Caco-2 (cell line): ENCODE data around the gene ANKLE1. TPM values are rescaled to one million over a fixed set of nuclear protein-coding genes. Genes with fewer than 3 reads are reported as not detected.

Experiments
- BruUV-seq: library from RNA; stranded (reverse); fragments of 400-500 nt; replicated peaks from 2 replicates; lab custom pipeline; 2021; lab: Mats Ljungman, UMichigan
- CTCF ChIA-PET: fragments of 300-600 bp; sonication (Branson Sonifier 250); formaldehyde crosslinking; loops from one replicate; lab custom pipeline; 2022; ENCODE audit warnings: antibody characterized with exemption; lab: Charles Lee
- POLR2A ChIA-PET: fragments of 300-600 bp; sonication (Branson Sonifier 250); formaldehyde crosslinking; loops from one replicate; lab custom pipeline; 2022; ENCODE audit warnings: antibody characterized with exemption; lab: Charles Lee
- DNase-seq, 2 experiments: peaks; one replicate each; pipeline versions ENCODE4 v3.0.0 to v3.0.0-alpha.2; 2020 to 2022
- H3K27me3 ChIP-seq: replicated peaks from 2 replicates; pipeline ENCODE4 v1.6.0; 2011; ENCODE audit warnings: low read length; ENCODE audit not compliant: control insufficient read depth, insufficient read depth
- H3K36me3 ChIP-seq: 2 replicates; pipeline ENCODE4 v1.5.1; 2011; ENCODE audit warnings: low read length; ENCODE audit not compliant: control insufficient read depth, insufficient read depth
- H3K4me1 ChIP-seq: fragments of 250-450 bp; sonication (Bioruptor Pico); 2 replicates; pipeline ENCODE4 v1.5.1; 2020; ENCODE audit warnings: mild to moderate bottlenecking
- H3K4me3 ChIP-seq: 2 replicates; pipeline ENCODE4 v1.5.1; 2011; ENCODE audit warnings: low read depth, mild to moderate bottlenecking, control low read depth, low read length
- H3K9me3 ChIP-seq: fragments of 250-450 bp; sonication (Bioruptor Pico); 2 replicates; pipeline ENCODE4 v1.5.1; 2020; ENCODE audit warnings: mild to moderate bottlenecking, moderate library complexity
- H3K27ac Mint-ChIP-seq: one replicate; pipeline ENCODE4 v1.8.0; 2022; ENCODE audit warnings: mixed read lengths; ENCODE audit not compliant: unreplicated experiment
- H3K27me3 Mint-ChIP-seq: one replicate; pipeline ENCODE4 v1.8.0; 2022; ENCODE audit warnings: mixed read lengths; ENCODE audit not compliant: insufficient read depth, unreplicated experiment
- H3K36me3 Mint-ChIP-seq: one replicate; pipeline ENCODE4 v1.8.0; 2022; ENCODE audit warnings: mild to moderate bottlenecking, mixed read lengths; ENCODE audit not compliant: insufficient read depth, unreplicated experiment
- H3K4me1 Mint-ChIP-seq: one replicate; pipeline ENCODE4 v1.8.0; 2022; ENCODE audit warnings: low read depth, mixed read lengths; ENCODE audit not compliant: unreplicated experiment
- H3K4me3 Mint-ChIP-seq: one replicate; pipeline ENCODE4 v1.8.0; 2022; ENCODE audit warnings: mild to moderate bottlenecking, moderate library complexity, mixed read lengths; ENCODE audit not compliant: unreplicated experiment
- H3K9me3 Mint-ChIP-seq: one replicate; pipeline ENCODE4 v1.8.0; 2022; ENCODE audit warnings: mixed read lengths; ENCODE audit not compliant: unreplicated experiment
- intact Hi-C: fragments of 100-400 bp; cut with micrococcal nuclease; formaldehyde crosslinking; loops from one replicate; pipeline ENCODE4 v1.10.0; 2022; ENCODE audit not compliant: unreplicated experiment
- total RNA-seq: library from RNA; stranded (reverse); gene quantifications from 2 replicates; pipeline ENCODE4 v1.2.3, GENCODE V29; 2022
- TF ChIP-seq, protein P1 (sequence below), 2 experiments: fragments of 200-600 bp in 1 of 2; IDR thresholded peaks; 1 replicate in 1 of 2; 2 replicates in 1 of 2; pipeline versions ENCODE4 v1.5.1 to v1.8.0; 2011 to 2022; ENCODE audit warnings: antibody characterized with exemption in 1 of 2, control low read depth in 1 of 2, inconsistent platforms in 1 of 2, low read depth in 1 of 2, low read length in 1 of 2, mild to moderate bottlenecking in 1 of 2, moderate library complexity in 1 of 2; ENCODE audit not compliant: insufficient read depth in 1 of 2, severe bottlenecking in 1 of 2, unreplicated experiment in 1 of 2

ANKLE1 gene
- total RNA-seq, 1 experiment from 2014 or later, result 14.3 TPM

DNA sequence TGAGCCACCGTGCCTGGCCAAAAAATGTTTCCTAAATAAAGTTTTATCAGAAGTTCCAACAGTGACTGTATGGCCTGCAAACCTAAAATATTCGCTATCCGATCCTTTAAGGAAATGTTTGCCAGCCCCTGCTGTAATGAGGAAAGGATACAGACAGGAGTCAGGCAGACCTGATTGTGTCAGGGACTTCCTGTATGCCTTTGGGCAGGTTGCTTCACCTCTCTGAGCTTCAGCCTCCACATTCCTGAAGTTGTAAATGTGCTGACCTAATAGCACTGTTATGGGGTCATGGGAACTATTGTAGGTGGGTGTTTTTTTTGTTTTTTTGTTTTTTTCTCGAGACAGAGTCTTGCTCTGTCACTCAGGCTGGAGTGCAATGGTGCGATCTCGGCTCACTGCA, 15.3 kb downstream of the ANKLE1 start:
- H3K9me3 Mint-ChIP-seq, result no peaks in the 10 kb centered on the region
- Histone ChIP-seq H3K4me1 (peaks cover 2% of the 10 kb centered on the region), H3K27me3 (no peaks in the 10 kb centered on the region), H3K4me3 (no peak overlapping the region), H3K36me3 (peaks cover 3% of the 10 kb centered on the region; the same call in 1 of the 2 replicates), H3K9me3 (peaks cover 5% of the 10 kb centered on the region; the same call in 1 of the 2 replicates)
- CTCF ChIA-PET, result no interaction called here
- peaks cover 28% of the 10 kb centered on the region for H3K36me3 Mint-ChIP-seq
- H3K27me3 Mint-ChIP-seq, result no peaks in the 10 kb centered on the region
- BruUV-seq, result no TSS peak
- intact Hi-C loops, result no loop called here
- H3K4me3 Mint-ChIP-seq, result no peak overlapping the region
- no peaks in the 10 kb centered on the region for H3K4me1 Mint-ChIP-seq
- TF ChIP-seq, protein P1, sequence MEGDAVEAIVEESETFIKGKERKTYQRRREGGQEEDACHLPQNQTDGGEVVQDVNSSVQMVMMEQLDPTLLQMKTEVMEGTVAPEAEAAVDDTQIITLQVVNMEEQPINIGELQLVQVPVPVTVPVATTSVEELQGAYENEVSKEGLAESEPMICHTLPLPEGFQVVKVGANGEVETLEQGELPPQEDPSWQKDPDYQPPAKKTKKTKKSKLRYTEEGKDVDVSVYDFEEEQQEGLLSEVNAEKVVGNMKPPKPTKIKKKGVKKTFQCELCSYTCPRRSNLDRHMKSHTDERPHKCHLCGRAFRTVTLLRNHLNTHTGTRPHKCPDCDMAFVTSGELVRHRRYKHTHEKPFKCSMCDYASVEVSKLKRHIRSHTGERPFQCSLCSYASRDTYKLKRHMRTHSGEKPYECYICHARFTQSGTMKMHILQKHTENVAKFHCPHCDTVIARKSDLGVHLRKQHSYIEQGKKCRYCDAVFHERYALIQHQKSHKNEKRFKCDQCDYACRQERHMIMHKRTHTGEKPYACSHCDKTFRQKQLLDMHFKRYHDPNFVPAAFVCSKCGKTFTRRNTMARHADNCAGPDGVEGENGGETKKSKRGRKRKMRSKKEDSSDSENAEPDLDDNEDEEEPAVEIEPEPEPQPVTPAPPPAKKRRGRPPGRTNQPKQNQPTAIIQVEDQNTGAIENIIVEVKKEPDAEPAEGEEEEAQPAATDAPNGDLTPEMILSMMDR (IDR thresholded peaks at IDR 0.05; ENCODE audit: insufficient read depth in 1 of 2, low read depth in 1 of 2, low read length in 1 of 2, severe bottlenecking in 1 of 2, unreplicated experiment in 1 of 2), result no peak
- POLR2A ChIA-PET, result no interaction called here
- DNase-seq, result no peak
- H3K27ac Mint-ChIP-seq, result no peak overlapping the region

DNA sequence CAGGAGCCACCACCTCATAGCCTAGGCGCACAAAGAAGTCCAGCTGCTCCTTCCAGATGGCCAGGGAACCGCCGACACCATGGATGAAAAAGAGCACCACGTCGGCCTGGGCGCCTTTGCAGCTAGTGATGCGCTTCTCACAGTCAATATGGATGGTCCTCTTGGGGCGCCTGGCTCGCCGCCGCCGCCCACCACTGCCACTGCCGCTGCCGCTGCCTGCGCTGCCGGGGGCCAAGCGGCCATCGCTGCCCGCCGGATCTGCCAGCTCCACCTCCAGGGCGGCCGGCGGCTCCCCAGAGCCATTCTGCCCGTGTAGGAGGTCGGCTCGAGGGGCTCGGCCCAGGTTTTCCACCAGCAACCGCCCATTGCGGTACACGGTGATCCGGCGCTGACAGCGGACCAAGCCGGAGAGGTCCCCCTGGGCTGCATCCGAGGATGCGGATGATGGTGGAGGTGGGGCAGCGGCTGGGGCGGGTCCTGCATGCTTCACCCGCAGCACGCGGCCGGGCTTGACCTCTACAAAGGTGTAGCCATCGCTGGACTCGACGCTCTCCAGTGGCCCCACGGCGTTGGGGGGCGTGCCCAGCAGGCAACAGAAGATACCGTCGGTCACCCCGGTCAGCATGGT, 19.4 kb downstream of the ANKLE1 start:
- H3K9me3 ChIP-seq, result peaks cover 5% of the 10 kb centered on the region; the same call in 1 of the 2 replicates
- no peak for DNase-seq
- TF ChIP-seq, protein P1 (IDR thresholded peaks at IDR 0.05; ENCODE audit: insufficient read depth in 1 of 2, low read depth in 1 of 2, low read length in 1 of 2, severe bottlenecking in 1 of 2, unreplicated experiment in 1 of 2), result no peak
- CTCF ChIA-PET, result no interaction called here
- Mint-ChIP-seq H3K9me3 (no peaks in the 10 kb centered on the region), H3K4me3 (no peak overlapping the region), H3K27me3 (no peaks in the 10 kb centered on the region), H3K36me3 (peaks cover 40% of the 10 kb centered on the region), H3K4me1 (no peaks in the 10 kb centered on the region), H3K27ac (peak overlapping the region; percentile 25)
- 0 out of 2 replicates have a peak, but pooled peaks cover 2% of the 10 kb centered on the region for H3K36me3 ChIP-seq
- H3K4me3 ChIP-seq, result no peak overlapping the region
- POLR2A ChIA-PET, result no interaction called here
- intact Hi-C loops, result no loop called here
- H3K27me3 ChIP-seq, result no peaks in the 10 kb centered on the region
- peaks cover 16% of the 10 kb centered on the region for H3K4me1 ChIP-seq
- no TSS peak for BruUV-seq

DNA sequence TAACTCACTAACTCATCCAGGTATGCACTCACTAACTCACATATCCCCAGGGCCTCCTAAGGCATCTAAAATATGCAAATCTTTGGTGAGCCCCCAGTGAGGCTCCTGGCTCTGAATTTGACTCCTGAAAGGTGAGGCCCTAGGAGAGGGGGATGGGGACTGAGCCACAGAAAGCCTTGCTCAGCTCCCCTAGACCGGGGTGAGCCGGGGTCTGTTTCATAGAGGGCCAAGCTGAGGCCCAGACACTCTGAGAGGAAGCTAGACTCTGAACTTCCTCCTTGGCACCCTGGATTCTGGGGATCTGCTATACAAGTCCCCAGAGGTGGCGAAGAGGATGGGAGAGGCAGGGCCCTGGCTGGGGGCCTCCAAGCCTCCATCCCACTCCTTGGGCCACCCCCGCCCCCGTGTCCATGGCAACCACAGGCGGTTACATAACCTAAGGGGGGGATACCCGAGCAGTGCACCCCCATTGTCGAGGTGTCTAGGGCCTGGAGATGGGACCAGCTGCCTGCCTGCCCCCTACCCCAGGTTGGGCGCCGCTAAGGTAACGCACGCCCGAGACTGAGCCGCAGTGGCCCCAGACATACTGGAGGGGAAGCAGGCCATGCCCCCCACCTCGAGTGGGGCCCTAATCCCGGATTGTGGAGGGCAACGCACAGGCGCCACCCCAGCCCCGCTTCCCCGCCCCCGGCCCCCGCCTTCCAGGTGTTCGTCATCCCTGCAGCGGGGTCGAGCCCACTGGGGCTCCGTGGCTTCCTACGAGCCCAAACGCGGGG, 20.9 kb downstream of the ANKLE1 start:
- Mint-ChIP-seq H3K27ac (peak overlapping the region; percentile 25), H3K27me3 (no peaks in the 10 kb centered on the region), H3K4me3 (peak overlapping the region; percentile 69), H3K4me1 (peaks cover 2% of the 10 kb centered on the region), H3K9me3 (no peaks in the 10 kb centered on the region), H3K36me3 (peaks cover 31% of the 10 kb centered on the region)
- Histone ChIP-seq H3K27me3 (no peaks in the 10 kb centered on the region), H3K9me3 (peaks cover 5% of the 10 kb centered on the region; the same call in 1 of the 2 replicates), H3K4me3 (peak overlapping the region; percentile 73), H3K4me1 (peaks cover 16% of the 10 kb centered on the region), H3K36me3 (0 out of 2 replicates have a peak, but pooled peaks cover 2% of the 10 kb centered on the region)
- intact Hi-C loops, result no loop called here
- no TSS peak for BruUV-seq
- no peak for DNase-seq
- POLR2A ChIA-PET, result no interaction called here
- TF ChIP-seq, protein P1 (IDR thresholded peaks at IDR 0.05; ENCODE audit: insufficient read depth in 1 of 2, low read depth in 1 of 2, low read length in 1 of 2, severe bottlenecking in 1 of 2, unreplicated experiment in 1 of 2), result no peak
- CTCF ChIA-PET, result interaction anchor here (1.3 to 1.8 kb wide), 2 partner anchors 9 to 99 kb away, joined by 3 to 6 read pairs; no protein-coding TSS in a partner anchor
